GM12878 (cell line): ENCODE results near the gene ZNF669. TPM values are rescaled to one million over a fixed set of nuclear protein-coding genes. Genes with fewer than 3 reads are reported as not detected.
A peak's percentile ranks its signal among the peaks of the same experiment; 100 is the strongest.

Experiments
- ATAC-seq: fragments of 200-7000 bp; cut with Tn5 transposase; 3 replicates; pipeline ENCODE4 v1.9.1; 2020; ENCODE audit warnings: mild to moderate bottlenecking, moderate library complexity
- Bru-seq: library from RNA; stranded (reverse); fragments of 400-500 nt; gene quantifications from one replicate; lab custom pipeline; 2021; lab: Mats Ljungman, UMichigan
- BruChase-seq, 2 experiments: library from RNA; stranded (reverse); fragments of 400-500 nt; gene quantifications; one replicate each; lab custom pipeline; 2021; lab: Mats Ljungman, UMichigan
- BruUV-seq: library from RNA; stranded (reverse); fragments of 400-500 nt; replicated peaks from 2 replicates; lab custom pipeline; 2021; lab: Mats Ljungman, UMichigan
- CTCF ChIA-PET: fragments of 300-600 bp; sonication (Branson Sonifier 250); formaldehyde crosslinking; extraction: SDS; loops from one replicate; lab custom pipeline; 2021; ENCODE audit warnings: inconsistent platforms; lab: Yijun Ruan, JAX
- POLR2A ChIA-PET: fragments of 350-600 bp; formaldehyde crosslinking; extraction: SDS; loops from one replicate; lab custom pipeline; 2021; ENCODE audit warnings: inconsistent platforms; lab: Charles Lee
- RAD21 ChIA-PET: fragments of 300-600 bp; sonication (Branson Sonifier 250); formaldehyde crosslinking; loops from one replicate; lab custom pipeline; 2023; ENCODE audit warnings: antibody characterized with exemption; ENCODE audit not compliant: unreplicated experiment; lab: Charles Lee
- SMC1A ChIA-PET: fragments of 300-600 bp; sonication (Branson Sonifier 250); formaldehyde crosslinking; loops from one replicate; lab custom pipeline; 2023; ENCODE audit not compliant: unreplicated experiment, uncharacterized antibody; lab: Charles Lee
- DNase-seq: peaks from one replicate; pipeline ENCODE4 v3.0.0-alpha.2; 2011; ENCODE audit warnings: low read depth, low spot score
- FAIRE-seq: peaks from 3 replicates; lab custom pipeline; 2011; peaks lifted over from hg19 to GRCh38; lab: Jason Lieb, UNC
- H2AFZ ChIP-seq: 2 replicates; pipeline ENCODE4 v1.6.0; 2011; ENCODE audit warnings: low read depth, low read length, control low read depth; ENCODE audit not compliant: control insufficient read depth
- H3K27ac ChIP-seq: 2 replicates; pipeline ENCODE4 v1.5.1; 2011; ENCODE audit warnings: control low read depth; ENCODE audit not compliant: control insufficient read depth, insufficient read depth
- H3K27me3 ChIP-seq, 2 experiments: replicated peaks in 1 of 2; 2 replicates each; pipeline versions ENCODE4 v1.6.0 to v1.6.1; 2011; ENCODE audit warnings: low read length in 1 of 2; ENCODE audit not compliant: control insufficient read depth in 2 of 2, insufficient read depth in 2 of 2
- H3K36me3 ChIP-seq, 2 experiments: 2 replicates each; pipeline ENCODE4 v1.5.1; 2011; ENCODE audit warnings: low read length in 1 of 2; ENCODE audit not compliant: control insufficient read depth in 2 of 2, insufficient read depth in 2 of 2
- H3K4me1 ChIP-seq: 2 replicates; pipeline ENCODE4 v1.6.1; 2011; ENCODE audit warnings: mild to moderate bottlenecking, low read length, moderate library complexity, mixed read lengths; ENCODE audit not compliant: control insufficient read depth, insufficient read depth
- H3K4me2 ChIP-seq: 2 replicates; pipeline ENCODE4 v1.6.0; 2011; ENCODE audit warnings: control low read depth; ENCODE audit not compliant: control insufficient read depth, insufficient read depth
- H3K4me3 ChIP-seq: fragments of 200-600 bp; sonication (generic); 2 replicates; pipeline ENCODE4 v1.5.1; 2016
- H3K79me2 ChIP-seq: 2 replicates; pipeline ENCODE4 v1.6.0; 2011; ENCODE audit warnings: low read length; ENCODE audit not compliant: control insufficient read depth, insufficient read depth
- H3K9ac ChIP-seq: 2 replicates; pipeline ENCODE4 v1.8.0; 2011; ENCODE audit warnings: low read length, control low read depth, mixed read lengths; ENCODE audit not compliant: control insufficient read depth, insufficient read depth
- H3K9me3 ChIP-seq: replicated peaks from 3 replicates; pipeline ENCODE4 v1.5.1; 2011; ENCODE audit warnings: mild to moderate bottlenecking, low read length; ENCODE audit not compliant: control insufficient read depth, insufficient read depth
- H4K20me1 ChIP-seq: 2 replicates; pipeline ENCODE4 v1.6.0; 2011; ENCODE audit not compliant: control insufficient read depth, insufficient read depth
- CEBPB ChIP-seq, 2 experiments: fragments of 150-350 bp in 1 of 2; IDR thresholded peaks; 2 replicates each; pipeline ENCODE4 v1.6.1; 2012 to 2014; ENCODE audit warnings: low read depth in 2 of 2, low read length in 2 of 2, borderline replicate concordance in 1 of 2, inconsistent platforms in 1 of 2
- CEBPZ ChIP-seq: fragments of 150-350 bp; IDR thresholded peaks from 2 replicates; pipeline ENCODE4 v1.6.1; 2016; ENCODE audit warnings: low read depth, low read length
- CHD4 ChIP-seq: fragments of 200-600 bp; sonication (generic); IDR thresholded peaks from 2 replicates; pipeline ENCODE4 v1.6.1; 2016; ENCODE audit warnings: mild to moderate bottlenecking
- DPF2 ChIP-seq: fragments of 450-650 bp; IDR thresholded peaks from 2 replicates; pipeline ENCODE4 v1.6.1; 2017; ENCODE audit warnings: mild to moderate bottlenecking
- EGR1 ChIP-seq, 2 experiments: IDR thresholded peaks; 1 replicate in 1 of 2; 2 replicates in 1 of 2; pipeline ENCODE4 v1.6.1; 2011 to 2012; ENCODE audit warnings: low read depth in 2 of 2, low read length in 2 of 2, borderline replicate concordance in 1 of 2, mild to moderate bottlenecking in 1 of 2, moderate library complexity in 1 of 2
- JUND ChIP-seq: IDR thresholded peaks from 2 replicates; pipeline ENCODE4 v1.6.1; 2012; ENCODE audit warnings: low read depth, mild to moderate bottlenecking, low read length, improper control_type of control experiment, moderate library complexity
- PBX3 ChIP-seq: IDR thresholded peaks from 2 replicates; pipeline ENCODE4 v1.6.1; 2011; ENCODE audit warnings: mild to moderate bottlenecking, low read depth, low read length, moderate library complexity; ENCODE audit not compliant: insufficient replicate concordance
- POLR2A ChIP-seq: IDR thresholded peaks from 2 replicates; pipeline ENCODE4 v1.6.1; 2011; ENCODE audit warnings: low read depth, mild to moderate bottlenecking, low read length
- POLR2AphosphoS2 ChIP-seq: IDR thresholded peaks from 2 replicates; pipeline ENCODE4 v1.6.1; 2011; ENCODE audit warnings: low read depth, mild to moderate bottlenecking, low read length, improper control_type of control experiment, moderate library complexity
- RBBP5 ChIP-seq: fragments of 200-600 bp; sonication (generic); conservative IDR thresholded peaks from 2 replicates; pipeline ENCODE4 v1.6.1; 2016
- SP1 ChIP-seq: IDR thresholded peaks from one replicate; pipeline ENCODE4 v1.6.1; 2011; ENCODE audit warnings: low read depth, low read length
- SREBF1 ChIP-seq: IDR thresholded peaks from 2 replicates; pipeline ENCODE4 v1.6.1; 2012; ENCODE audit warnings: mild to moderate bottlenecking, low read length
- TCF12 ChIP-seq: IDR thresholded peaks from 2 replicates; pipeline ENCODE4 v1.6.1; 2011; ENCODE audit warnings: low read depth, mild to moderate bottlenecking, low read length
- WGBS: methylation state at CpG from one replicate; pipeline ENCODE4 v1.1.6; 2016; ENCODE audit warnings: low lambda C conversion rate; ENCODE audit not compliant: insufficient replicate concordance, insufficient coverage; ENCODE audit errors: missing lambda C conversion rate; 5-methylcytosine and 5-hydroxymethylcytosine counted together
- in situ Hi-C: fragments of 300-500 bp; cut with MboI; formaldehyde crosslinking; loops from 9 replicates; pipeline ENCODE4 v1.14.3; 2018; ENCODE audit warnings: mixed read lengths
- intact Hi-C: fragments of 100-400 bp; cut with micrococcal nuclease; formaldehyde crosslinking; loops from one replicate; pipeline ENCODE4 v1.14.2; 2022; ENCODE audit not compliant: unreplicated experiment
- long read RNA-seq, 2 experiments: library from polyadenylated mRNA; unstranded; transcript quantifications; one replicate each; pipeline ENCODE4 v2.0.0, GENCODE V29; 2019 to 2020
- polyA minus RNA-seq, 3 experiments: library from RNA; depleted of rRNA, polyadenylated mRNA; stranded (reverse); fragments of >200 nt; gene quantifications; 2 replicates each; pipeline ENCODE4 v1.2.3, GENCODE V29; 2011
- polyA plus RNA-seq, 11 experiments: library from polyadenylated mRNA; depleted of rRNA in 4 of 11; unstranded in 6 of 11; stranded (reverse) in 5 of 11; fragments of >200 nt; fragmentation: Nextera tagmentation in 4 of 11; fragmentation: Illumina TruSeq in 1 of 11; extraction: Ambion mirVana in 4 of 11; extraction: Trizol in 1 of 11; gene quantifications; 1 replicate in 1 of 11; 2 replicates in 10 of 11; pipeline versions ENCODE4 v1.2.1 to v1.2.3, GENCODE V29; 2011 to 2016; ENCODE audit warnings: inconsistent platforms in 2 of 11, missing spikeins in 2 of 11, low read depth in 1 of 11
- total RNA-seq, 4 experiments: library from RNA; depleted of rRNA in 3 of 4; stranded (reverse); fragments of >200 nt in 3 of 4; fragmentation: Illumina TruSeq in 1 of 4; extraction: Trizol in 1 of 4; gene quantifications; 2 replicates each; pipeline versions ENCODE4 v1.2.1 to v1.2.3, GENCODE V29; 2013 to 2021
- TF ChIP-seq, protein P1 (sequence below): fragments of 450-650 bp; IDR thresholded peaks from 2 replicates; pipeline ENCODE4 v1.6.1; 2016; ENCODE audit warnings: mild to moderate bottlenecking

The ZNF669 gene
- 15.3 and 18.1 TPM in 2 replicates for total RNA-seq (2013; cell fraction: nucleolus; rRNA removed)
- total RNA-seq (2014; rRNA removed) (9.5 and 10.7 TPM in 2 replicates), total RNA-seq (2014; rRNA removed; fragmentation: Illumina TruSeq; extraction: Trizol) (10.9 and 11.1 TPM in 2 replicates), total RNA-seq (2021) (5.8 and 5.9 TPM in 2 replicates), polyA plus RNA-seq (2011; rRNA removed) (4.8 and 7.1 TPM in 2 replicates), polyA plus RNA-seq (2014; fragmentation: Illumina TruSeq; extraction: Trizol) (8.0 and 9.3 TPM in 2 replicates), polyA plus RNA-seq (2014; fragmentation: Nextera tagmentation; extraction: Ambion mirVana) (1 to 10 TPM; 5.2 to 5.6 TPM), polyA plus RNA-seq (2014; rRNA removed) (3.5 and 6.5 TPM in 2 replicates), polyA plus RNA-seq (2016; fragmentation: Nextera tagmentation; extraction: Ambion mirVana) (1 to 10 TPM; 4.9 to 5.1 TPM), polyA minus RNA-seq (2011; rRNA and poly(A)+ RNA removed) (4.1 and 7.2 TPM in 2 replicates), Bru-seq, nascent RNA (percentile 91 among the genes with signal in this experiment), BruChase-seq, experiment 1, labeled RNA remaining after a 6-hour chase (percentile 62 among the genes with signal in this experiment), BruChase-seq, experiment 2, labeled RNA remaining after a 2-hour chase (percentile 69 among the genes with signal in this experiment)
- 4.9 TPM for polyA plus RNA-seq (2011; ENCODE audit: low read depth)
- 2.6 and 3.2 TPM in 2 replicates for polyA plus RNA-seq (2011; cell fraction: cytosol; rRNA removed)
- polyA plus RNA-seq (2011; cell fraction: nucleus; rRNA removed) = 2.2 and 2.6 TPM in 2 replicates
- polyA plus RNA-seq (2012) = 4.3 and 5.4 TPM in 2 replicates
- polyA minus RNA-seq (2011; cell fraction: cytosol; rRNA and poly(A)+ RNA removed) = 2.1 and 2.5 TPM in 2 replicates
- polyA minus RNA-seq (2011; cell fraction: nucleus; rRNA and poly(A)+ RNA removed) = 4.4 and 7.1 TPM in 2 replicates
- long read RNA-seq, experiment 1, partial matches to known transcripts = 0 of 4 reads
- long read RNA-seq, experiment 1, other reads (novel, unspliced or antisense) = 0 of 4 reads
- long read RNA-seq, experiment 2, transcript ZNF669-204 (4 exons, 1,718 nt) = major isoform, 14 of 15 reads
- long read RNA-seq, experiment 2, partial matches to known transcripts = 0 of 15 reads
- long read RNA-seq, experiment 2, other reads (novel, unspliced or antisense) = 0 of 15 reads

DNA sequence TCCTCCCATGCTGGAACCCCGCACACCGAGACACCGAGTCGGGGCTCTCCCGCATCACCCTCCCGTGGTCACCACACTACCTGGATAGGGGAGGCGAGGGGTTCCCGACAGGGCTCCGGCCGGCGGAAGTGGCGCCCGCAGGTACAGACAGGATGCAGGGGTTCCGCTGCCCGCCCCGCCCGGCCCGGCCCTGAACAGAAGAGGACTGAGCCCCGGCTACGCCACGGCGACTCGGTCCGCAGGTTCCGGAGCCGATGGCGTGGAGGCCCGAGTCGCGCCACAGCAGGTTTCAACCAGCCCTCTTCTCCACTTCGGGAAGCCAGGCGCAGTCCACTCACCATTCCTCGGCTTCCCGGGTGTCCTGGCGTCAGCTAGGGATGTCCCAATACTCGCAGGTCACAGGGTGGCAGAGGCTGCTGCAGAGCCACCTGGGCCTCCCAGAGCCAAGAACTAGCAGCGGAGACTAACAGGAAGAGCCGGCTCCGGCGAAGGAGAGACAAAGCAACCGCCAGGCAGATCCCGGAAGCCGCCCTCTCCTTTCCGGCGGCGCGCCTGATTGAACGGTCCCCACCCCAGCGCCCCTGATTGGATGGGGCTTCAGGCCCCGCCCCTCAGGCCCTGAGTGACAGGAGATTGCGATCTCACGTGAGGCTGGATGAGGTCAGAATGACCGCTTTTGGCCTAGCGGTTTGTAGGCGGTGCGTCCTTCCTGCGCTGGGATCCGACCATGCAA is at the start of gene ZNF669:
Gene ZNF669 (minus strand): TSS at position 498 of the 733 bp plus-strand sequence. CDS start 157 bp downstream, at position 341.
- CTCF ChIA-PET = no interaction called here
- DNase-seq = peak; percentile 69
- BruUV-seq = TSS peak; percentile 63
- H3K27me3 ChIP-seq = no peaks in the 10 kb centered on the region
- peak within 1 kb of the TSS; percentile 86 for H2AFZ ChIP-seq
- peak within 1 kb of the TSS; percentile 84 for H3K27ac ChIP-seq
- H3K4me1 ChIP-seq = no peaks in the 10 kb centered on the region
- WGBS = 2% methylated on average over 44 of the region's 58 CpGs
- H4K20me1 ChIP-seq = no peaks in the 10 kb centered on the region
- ATAC-seq = peak; percentile 99
- H3K4me2 ChIP-seq = peak within 1 kb of the TSS; percentile 62
- peaks cover 4 to 15% of the 10 kb centered on the region in 2 experiments; a peak in 3 of 4 replicates for H3K36me3 ChIP-seq
- peak within 1 kb of the TSS; percentile 81 for H3K4me3 ChIP-seq
- peak; percentile 90 for FAIRE-seq
- H3K79me2 ChIP-seq = peaks cover 12% of the 10 kb centered on the region
- POLR2A ChIA-PET = no interaction called here
- in situ Hi-C loops (no loop called here), intact Hi-C loops (loop anchor here (2.0 kb wide), 1 partner anchor 25 kb away; the partner anchor contains the start of gene ZNF670)
- SMC1A ChIA-PET = no interaction called here
- H3K9me3 ChIP-seq = peaks cover 33% of the 10 kb centered on the region
- peak within 1 kb of the TSS; percentile 86 for H3K9ac ChIP-seq
- RAD21 ChIA-PET = no interaction called here
- peak; percentile 93 for TF ChIP-seq POLR2A
- TF ChIP-seq CEBPZ = no peak
- TF ChIP-seq, protein P1, sequence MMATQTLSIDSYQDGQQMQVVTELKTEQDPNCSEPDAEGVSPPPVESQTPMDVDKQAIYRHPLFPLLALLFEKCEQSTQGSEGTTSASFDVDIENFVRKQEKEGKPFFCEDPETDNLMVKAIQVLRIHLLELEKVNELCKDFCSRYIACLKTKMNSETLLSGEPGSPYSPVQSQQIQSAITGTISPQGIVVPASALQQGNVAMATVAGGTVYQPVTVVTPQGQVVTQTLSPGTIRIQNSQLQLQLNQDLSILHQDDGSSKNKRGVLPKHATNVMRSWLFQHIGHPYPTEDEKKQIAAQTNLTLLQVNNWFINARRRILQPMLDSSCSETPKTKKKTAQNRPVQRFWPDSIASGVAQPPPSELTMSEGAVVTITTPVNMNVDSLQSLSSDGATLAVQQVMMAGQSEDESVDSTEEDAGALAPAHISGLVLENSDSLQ = peak; percentile 98
- peak; percentile 87 for TF ChIP-seq SP1
- TF ChIP-seq PBX3 = peak; percentile 96
- TF ChIP-seq JUND = 0 out of 2 replicates have a peak, but pooled peaks have one; percentile 46
- no peak for TF ChIP-seq TCF12
- peak in 1 of 2 experiments; percentile 67; a peak in 1 of 3 replicates for TF ChIP-seq EGR1 (IDR thresholded peaks at IDR 0.05; ENCODE audit: borderline replicate concordance in 1 of 2, low read depth in 2 of 2, low read length in 2 of 2)
- TF ChIP-seq RBBP5 = no peak
- peak; percentile 59; the same call in 1 of the 2 replicates for TF ChIP-seq POLR2AphosphoS2
- 0 out of 2 replicates have a peak, but pooled peaks have one; percentile 39 for TF ChIP-seq SREBF1
- no peak for TF ChIP-seq CHD4
- peak; percentile 63 for TF ChIP-seq DPF2
- no peak for TF ChIP-seq CEBPB (IDR thresholded peaks at IDR 0.05; ENCODE audit: borderline replicate concordance in 1 of 2, low read depth in 2 of 2, low read length in 2 of 2)
